GM21360 (cell line): Measurements from ENCODE around the gene CHD5.

ENCODE experiments used
- ATAC-seq: cut with Tn5 transposase; IDR thresholded peaks from one replicate; pipeline ENCODE4 v1.9.1; 2021; ENCODE audit warnings: mild to moderate bottlenecking, moderate library complexity; ENCODE audit not compliant: unreplicated experiment

CHD5 gene

DNA sequence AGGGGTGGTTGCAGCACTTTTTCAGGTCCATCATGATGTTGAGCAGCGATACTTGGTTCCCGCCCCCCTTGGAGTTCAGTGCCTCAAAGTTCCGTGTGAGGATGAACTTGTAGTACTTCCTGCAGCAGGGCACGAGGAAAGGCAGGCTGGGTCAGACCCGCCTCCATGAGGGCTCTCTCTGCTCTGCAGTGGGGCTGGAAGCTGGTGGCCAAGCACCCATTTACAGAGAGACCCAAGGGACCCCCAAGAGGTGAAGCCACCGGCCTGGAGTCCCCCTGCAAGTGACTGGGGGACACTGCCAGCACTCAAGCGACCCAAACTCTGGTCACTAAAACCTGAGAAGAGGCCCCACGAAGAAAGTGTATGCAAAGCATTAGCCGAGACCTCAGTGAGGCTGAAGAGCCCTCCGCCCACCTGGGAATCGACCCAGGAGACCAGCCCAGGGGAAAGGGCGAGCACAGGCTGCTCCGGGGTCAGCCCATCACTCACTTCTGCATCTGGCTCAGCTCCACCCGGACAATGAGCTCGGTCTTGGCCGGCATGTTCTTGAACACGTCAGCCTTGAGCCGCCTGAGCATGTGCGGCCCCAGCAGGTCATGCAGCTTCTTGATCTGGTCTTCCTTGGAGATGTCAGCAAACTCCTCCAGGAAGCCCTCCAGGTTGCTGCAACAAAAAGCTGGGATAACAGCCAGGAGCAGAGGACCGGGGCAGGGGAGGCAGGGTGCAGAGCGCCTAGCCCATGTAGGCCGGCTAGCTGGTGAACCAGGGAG is 45.2 kb downstream of the CHD5 start:
- no peak for ATAC-seq

DNA sequence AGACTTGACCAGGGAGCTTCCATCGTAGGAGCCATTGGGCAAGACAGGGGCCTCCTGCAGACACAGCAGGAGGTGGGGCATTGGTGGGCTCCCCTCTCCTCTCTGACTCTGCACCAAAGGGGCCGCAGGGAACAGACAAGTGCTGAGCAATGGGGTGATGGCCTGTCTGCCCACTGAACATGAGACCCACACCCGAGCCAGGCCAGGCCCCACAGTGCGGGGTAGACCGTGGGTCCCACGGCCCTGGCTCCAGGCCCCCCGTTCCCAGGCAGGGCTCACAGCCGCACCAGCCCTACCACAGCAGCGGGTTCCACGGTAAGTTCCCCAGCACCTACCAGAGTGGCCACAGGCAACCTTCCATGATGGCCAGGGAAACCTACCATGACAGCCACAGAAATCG is 45.9 kb downstream of the CHD5 start:
- no peak for ATAC-seq

DNA sequence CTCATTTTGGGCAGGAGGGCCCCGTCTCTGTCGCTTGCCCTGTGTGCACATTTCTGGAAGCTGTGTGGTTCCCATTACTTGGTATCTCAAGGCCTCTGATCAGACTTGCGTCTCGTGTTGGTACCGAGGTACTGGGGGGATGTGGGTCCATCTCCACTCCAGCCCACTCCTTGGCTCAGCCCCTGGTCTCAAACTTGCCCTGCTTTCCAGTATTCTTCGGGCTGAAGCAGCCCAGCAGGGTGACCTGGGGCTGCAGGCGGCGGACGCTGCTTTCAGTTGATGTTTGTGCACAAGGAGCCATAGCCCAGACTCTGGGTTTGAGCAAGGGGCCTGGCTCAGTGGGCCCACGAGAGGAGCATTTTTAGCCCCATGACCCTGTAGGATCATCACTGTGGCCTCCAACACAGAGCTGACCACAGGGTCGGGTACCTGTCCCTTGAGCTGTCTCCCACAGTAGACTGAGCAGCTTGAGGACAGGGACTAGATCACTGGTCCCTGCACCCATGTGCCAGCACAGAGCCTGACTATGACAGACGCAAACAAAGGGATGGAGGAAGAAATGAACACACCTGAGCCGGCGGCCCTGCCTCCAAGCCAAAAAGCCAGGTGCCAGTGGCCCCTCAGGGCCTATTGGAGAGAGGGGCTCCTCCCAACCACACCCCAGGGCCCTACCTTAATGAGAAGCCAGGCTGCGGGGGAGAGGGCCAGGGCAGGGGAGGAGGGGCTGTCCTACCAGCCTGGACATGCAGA is 46.8 kb downstream of the CHD5 start:
- ATAC-seq = no peak

GRCh38 chr1:6131561-6131960 is 48.6 kb downstream of the CHD5 start:
- ATAC-seq = no peak

DNA sequence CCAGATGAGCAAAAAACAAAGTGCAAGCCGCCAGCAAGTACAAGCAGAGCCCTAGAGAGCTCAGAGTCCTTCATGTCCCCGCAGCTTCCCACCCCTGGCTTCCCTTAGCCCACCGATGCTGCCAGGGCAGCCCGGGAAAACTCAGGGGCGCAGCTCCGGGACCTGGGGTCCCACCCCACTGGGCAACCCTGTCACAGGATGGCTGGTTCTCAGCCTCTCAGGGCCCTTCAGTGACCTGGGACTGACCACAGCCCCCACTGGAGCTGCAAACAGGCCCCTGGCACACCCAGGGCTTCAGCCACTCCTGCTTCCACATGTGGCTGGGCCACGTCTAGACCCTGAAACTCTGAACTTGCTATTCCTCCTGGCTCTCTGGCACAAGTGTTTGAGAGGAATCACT is 49.5 kb downstream of the CHD5 start:
- ATAC-seq = no peak

GRCh38 chr1:6130036-6130435 is 50.1 kb downstream of the CHD5 start:
- no peak for ATAC-seq

GRCh38 chr1:6129313-6129712 is 50.8 kb downstream of the CHD5 start:
- ATAC-seq = no peak

GRCh38 chr1:6128276-6129081 is 51.6 kb downstream of the CHD5 start:
- no peak for ATAC-seq

DNA sequence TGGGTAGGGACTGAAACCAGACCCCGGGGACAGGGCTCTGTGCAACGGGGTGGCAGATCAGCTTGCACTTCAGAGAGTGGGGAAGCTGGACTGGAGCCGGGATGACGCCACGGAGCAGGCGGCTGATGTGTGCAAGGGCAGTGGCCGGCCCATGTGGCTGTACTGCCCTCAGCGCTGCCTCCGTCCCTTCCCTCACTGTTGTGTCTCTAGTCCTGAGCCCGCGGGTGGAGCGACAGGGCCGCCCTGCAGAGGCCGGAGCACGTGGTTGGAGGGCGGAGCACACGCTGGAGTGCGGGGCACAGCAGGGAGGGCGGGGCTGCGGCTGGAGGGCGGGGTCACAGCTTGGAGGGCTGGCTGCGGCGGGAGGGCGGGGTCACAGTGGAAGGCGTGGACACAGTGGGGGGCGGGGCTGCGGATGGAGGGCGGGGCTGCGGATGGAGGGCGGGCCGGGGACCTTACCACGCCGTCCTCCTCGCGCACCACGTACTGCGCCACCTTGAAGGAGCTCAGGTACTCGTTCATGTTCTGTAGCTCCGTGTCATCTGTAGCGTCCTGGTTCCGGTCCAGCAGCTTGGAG is 52.4 kb downstream of the CHD5 start:
- ATAC-seq = no peak

GRCh38 chr1:6126521-6127067 is 53.5 kb downstream of the CHD5 start:
- ATAC-seq = no peak

- ATAC-seq = no peak
These were observed 54.1 kb downstream of the CHD5 start for GRCh38 chr1:6126028-6126427.

- ATAC-seq = no peak
These were observed 54.8 kb downstream of the CHD5 start for GRCh38 chr1:6125366-6125765.

DNA sequence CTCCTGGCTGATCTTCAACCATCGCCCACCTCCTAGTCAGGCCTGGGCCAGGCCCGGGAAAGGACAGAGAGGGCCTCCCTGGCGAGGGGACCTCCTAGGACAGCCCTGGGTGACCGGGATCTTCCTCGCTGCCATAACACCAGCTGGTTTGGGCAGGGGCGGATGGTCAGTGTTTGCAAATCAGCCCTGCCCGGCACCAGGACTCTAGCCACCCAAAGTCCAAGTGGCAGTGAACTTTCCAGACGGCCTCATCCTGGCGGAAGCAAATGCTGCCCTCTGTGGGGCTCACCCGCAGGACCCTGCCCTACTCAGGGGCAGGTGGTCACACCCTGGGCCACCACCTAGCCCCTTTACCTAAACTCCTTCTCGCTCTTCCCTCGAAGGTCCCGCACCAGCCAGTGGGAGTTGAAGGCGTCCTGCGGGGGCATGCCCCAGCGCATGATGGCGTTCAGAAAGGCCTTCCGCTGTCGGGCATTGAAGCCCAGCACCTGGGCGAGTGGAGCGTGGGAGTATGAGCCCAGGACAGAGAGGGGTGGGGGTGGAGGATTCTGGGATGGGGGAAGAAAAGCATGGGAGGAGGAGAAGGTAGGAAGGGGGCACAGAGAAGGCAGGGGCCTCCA is 55.3 kb downstream of the CHD5 start:
- no peak for ATAC-seq

- no peak for ATAC-seq
These were observed 55.8 kb downstream of the CHD5 start for GRCh38 chr1:6124341-6124740.

- ATAC-seq = no peak
These were observed 56.3 kb downstream of the CHD5 start for GRCh38 chr1:6123816-6124215.

GRCh38 chr1:6123083-6123482 is 57.0 kb downstream of the CHD5 start:
- no peak for ATAC-seq

DNA sequence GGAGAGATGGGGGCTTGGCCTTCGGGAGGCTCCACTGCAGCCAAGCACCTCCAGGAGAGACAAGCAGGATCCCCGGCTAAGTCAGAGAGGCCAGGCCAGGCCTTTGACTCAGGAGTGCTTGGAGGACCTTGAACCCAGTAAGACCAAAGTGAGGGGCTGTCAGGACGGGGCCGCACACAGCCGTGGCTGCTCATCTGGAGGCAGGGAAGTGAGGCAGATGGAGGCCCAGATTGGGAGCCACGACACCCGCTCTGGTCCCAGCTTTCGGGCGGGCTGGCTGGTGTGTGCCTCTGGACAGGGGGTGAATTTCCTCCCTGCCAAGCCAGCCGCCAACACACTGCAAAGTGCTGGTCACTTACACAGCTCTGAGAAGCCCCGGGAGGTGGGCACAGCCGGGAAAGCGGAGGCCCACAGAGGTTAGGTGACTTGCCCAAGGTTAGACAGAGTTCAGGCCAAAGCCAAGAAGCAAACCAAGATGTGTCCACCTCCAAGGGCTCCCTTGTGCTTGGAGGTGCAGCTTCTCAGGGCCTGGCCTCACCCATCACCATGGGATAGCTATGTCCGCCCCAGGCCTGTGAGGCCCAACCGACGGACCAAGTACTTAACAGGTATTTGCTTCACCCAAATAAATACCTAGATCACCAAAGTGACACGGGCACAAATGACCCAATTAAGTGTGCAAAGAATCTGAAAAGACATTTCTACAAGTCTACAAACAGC is 58.3 kb downstream of the CHD5 start:
- ATAC-seq = no peak

DNA sequence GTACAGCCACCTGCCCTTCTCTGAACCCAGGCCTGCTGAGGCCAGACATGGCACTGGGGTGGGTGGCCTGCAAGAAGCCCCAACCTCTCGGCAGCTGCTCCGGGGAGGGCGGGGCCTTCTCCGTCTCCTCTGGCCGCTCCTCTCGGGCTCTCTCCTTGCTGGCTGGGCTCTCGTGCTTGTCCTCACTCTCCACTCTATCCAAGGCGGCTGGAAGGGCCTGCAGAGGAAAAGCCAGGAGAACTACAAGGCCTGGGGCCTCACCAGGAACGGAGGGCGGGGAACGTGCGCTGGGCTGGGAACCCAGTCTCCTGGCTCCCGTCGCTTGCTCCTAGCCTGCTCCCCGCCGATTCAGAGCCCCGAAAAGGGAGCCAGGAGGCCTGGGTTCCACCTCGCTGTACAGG is 59.1 kb downstream of the CHD5 start:
- no peak for ATAC-seq

DNA sequence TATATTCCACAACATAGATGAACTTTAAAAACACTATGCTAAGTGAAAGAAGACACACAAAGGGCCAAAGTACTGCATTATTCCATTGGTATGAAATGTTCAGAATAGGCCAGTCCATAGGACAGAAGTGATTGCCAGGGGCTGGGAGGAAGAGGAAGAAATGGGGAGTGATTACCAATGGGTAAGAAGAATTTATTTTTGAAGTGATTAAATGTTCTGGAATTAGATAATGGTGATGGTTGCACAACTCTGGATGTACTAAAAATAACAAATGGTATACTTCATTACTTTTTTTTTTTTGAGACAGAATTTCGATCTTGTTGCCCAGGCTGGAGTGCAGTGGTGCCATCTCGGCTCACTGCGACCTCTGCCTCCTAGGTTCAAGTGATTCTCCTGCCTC is 61.7 kb downstream of the CHD5 start:
- ATAC-seq = no peak

- ATAC-seq = no peak
These were observed 62.5 kb downstream of the CHD5 start for GRCh38 chr1:6117624-6118023.
